ENCODE data around the gene HMX3.

HMX3 gene

GRCh38 chr10:123157210-123157609 lies 21.4 kb downstream of the HMX3 start:
- TF ChIP-seq CTCF (IDR thresholded peaks at IDR 0.05) = no peak

GRCh38 chr10:123158682-123159081 lies 22.9 kb downstream of the HMX3 start:
- TF ChIP-seq CTCF (IDR thresholded peaks at IDR 0.05) = no peak

GRCh38 chr10:123160311-123160980 lies 24.7 kb downstream of the HMX3 start:
- no peak for TF ChIP-seq CTCF (IDR thresholded peaks at IDR 0.05)

- TF ChIP-seq CTCF (IDR thresholded peaks at IDR 0.05) = no peak
Measured at GRCh38 chr10:123164319-123164718, 28.5 kb downstream of the HMX3 start.

GRCh38 chr10:123165445-123166072 lies 29.8 kb downstream of the HMX3 start:
- no peak for TF ChIP-seq CTCF (IDR thresholded peaks at IDR 0.05)

- no peak for TF ChIP-seq CTCF (IDR thresholded peaks at IDR 0.05)
Measured at GRCh38 chr10:123166618-123167017, 30.8 kb downstream of the HMX3 start.

GRCh38 chr10:123170961-123171360 lies 35.2 kb downstream of the HMX3 start:
- no peak for TF ChIP-seq CTCF (IDR thresholded peaks at IDR 0.05)
